ENCODE results near the gene DIS3L. TPM values are rescaled to one million over a fixed set of nuclear protein-coding genes. Genes with fewer than 3 reads are reported as not detected.
A peak's percentile ranks its signal among the peaks of the same experiment; 100 is the strongest.

The DIS3L gene
- total RNA-seq, 1 donor, result 40.5 TPM

DNA sequence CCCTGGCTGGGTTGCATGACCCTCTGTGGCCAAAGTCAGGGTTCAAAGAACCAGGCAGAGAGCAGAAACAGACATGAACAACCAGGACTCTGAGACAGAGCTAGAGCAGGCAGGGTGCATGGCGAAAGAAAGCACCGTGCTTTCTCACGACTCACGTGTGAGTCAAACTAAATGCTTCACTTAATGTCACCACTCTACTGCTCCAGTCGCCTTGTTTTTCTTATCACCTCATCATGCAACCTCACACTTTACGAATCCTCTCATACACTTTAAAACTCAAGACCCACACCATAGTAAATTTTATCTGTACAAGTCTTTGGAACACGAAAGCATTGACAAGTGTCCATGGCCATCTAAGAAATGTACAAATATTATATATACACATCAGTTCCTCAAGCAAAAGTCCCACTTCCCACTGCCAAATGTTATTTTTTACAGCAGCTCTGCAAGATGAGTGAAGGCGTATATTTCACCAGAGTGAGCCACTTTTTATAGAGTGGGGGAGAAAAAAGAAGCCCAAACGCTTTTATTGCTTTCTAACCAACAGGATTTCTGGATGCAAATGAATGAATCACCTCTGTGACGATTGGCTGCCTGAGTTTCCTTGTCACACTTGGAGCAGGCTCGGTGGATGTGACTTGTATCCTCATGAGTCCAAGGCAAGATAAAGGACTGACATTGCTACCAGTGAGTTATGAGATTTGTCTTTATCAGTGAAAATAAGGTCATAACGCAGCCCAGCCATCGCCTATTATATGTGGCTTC, 23.9 kb upstream of the DIS3L start:
- Histone ChIP-seq H3K4me2 (ENCODE audit: insufficient read depth, low read length) (peak overlapping the region; percentile 45), H3K27me3 (ENCODE audit: insufficient read depth, low read length) (no peaks in the 10 kb centered on the region), H3K4me1 (ENCODE audit: insufficient read depth, low read length) (peaks cover 10% of the 10 kb centered on the region), H3K27ac (ENCODE audit: low read depth, low read length) (peak overlapping the region; percentile 49), H3K79me2 (ENCODE audit: insufficient read depth, low read length) (no peaks in the 10 kb centered on the region), H4K20me1 (ENCODE audit: insufficient read depth, low read length) (no peaks in the 10 kb centered on the region), H3K9me3 (ENCODE audit: low read depth, low read length) (no peaks in the 10 kb centered on the region), H3K36me3 (ENCODE audit: insufficient read depth, low read length) (no peaks in the 10 kb centered on the region), H2AFZ (ENCODE audit: low read length) (peak overlapping the region; percentile 18), H3K4me3 (ENCODE audit: insufficient read depth, low read length) (no peak overlapping the region)
- peak; percentile 88 for DNase-seq (ENCODE audit: insufficient read length, low spot score, missing footprints)
- TF ChIP-seq, protein P1, sequence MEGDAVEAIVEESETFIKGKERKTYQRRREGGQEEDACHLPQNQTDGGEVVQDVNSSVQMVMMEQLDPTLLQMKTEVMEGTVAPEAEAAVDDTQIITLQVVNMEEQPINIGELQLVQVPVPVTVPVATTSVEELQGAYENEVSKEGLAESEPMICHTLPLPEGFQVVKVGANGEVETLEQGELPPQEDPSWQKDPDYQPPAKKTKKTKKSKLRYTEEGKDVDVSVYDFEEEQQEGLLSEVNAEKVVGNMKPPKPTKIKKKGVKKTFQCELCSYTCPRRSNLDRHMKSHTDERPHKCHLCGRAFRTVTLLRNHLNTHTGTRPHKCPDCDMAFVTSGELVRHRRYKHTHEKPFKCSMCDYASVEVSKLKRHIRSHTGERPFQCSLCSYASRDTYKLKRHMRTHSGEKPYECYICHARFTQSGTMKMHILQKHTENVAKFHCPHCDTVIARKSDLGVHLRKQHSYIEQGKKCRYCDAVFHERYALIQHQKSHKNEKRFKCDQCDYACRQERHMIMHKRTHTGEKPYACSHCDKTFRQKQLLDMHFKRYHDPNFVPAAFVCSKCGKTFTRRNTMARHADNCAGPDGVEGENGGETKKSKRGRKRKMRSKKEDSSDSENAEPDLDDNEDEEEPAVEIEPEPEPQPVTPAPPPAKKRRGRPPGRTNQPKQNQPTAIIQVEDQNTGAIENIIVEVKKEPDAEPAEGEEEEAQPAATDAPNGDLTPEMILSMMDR (IDR thresholded peaks at IDR 0.05; ENCODE audit: extremely low read depth, low read depth, low read length), result no peak

DNA sequence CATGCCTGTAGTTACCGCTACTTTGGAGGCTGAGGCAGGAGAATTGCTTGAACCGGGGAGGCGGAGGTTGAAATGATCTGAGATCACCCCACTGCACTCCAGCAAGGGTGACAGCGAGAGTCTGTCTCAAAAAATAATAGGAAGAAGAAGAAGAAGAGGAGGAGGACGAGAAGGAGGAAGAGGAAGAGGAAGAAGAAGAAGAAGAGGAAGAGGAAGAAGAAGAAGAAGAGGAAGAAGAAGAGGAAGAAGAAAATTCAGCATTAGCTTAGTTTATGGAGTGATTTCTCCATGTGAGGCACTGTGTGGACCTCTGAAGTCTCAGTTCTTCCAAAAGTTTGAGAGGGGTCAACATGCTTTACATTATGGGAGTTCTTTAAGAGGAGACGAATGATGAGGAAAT, 22.4 kb upstream of the DIS3L start:
- TF ChIP-seq, protein P1 (IDR thresholded peaks at IDR 0.05; ENCODE audit: extremely low read depth, low read depth, low read length), result no peak
- no peak overlapping the region for H3K4me2 ChIP-seq (ENCODE audit: insufficient read depth, low read length)
- no peaks in the 10 kb centered on the region for H4K20me1 ChIP-seq (ENCODE audit: insufficient read depth, low read length)
- H3K9me3 ChIP-seq (ENCODE audit: low read depth, low read length), result no peaks in the 10 kb centered on the region
- no peaks in the 10 kb centered on the region for H3K79me2 ChIP-seq (ENCODE audit: insufficient read depth, low read length)
- no peak overlapping the region for H3K27ac ChIP-seq (ENCODE audit: low read depth, low read length)
- H3K27me3 ChIP-seq (ENCODE audit: insufficient read depth, low read length), result no peaks in the 10 kb centered on the region
- no peak for DNase-seq (ENCODE audit: insufficient read length, low spot score, missing footprints)
- H3K36me3 ChIP-seq (ENCODE audit: insufficient read depth, low read length), result no peaks in the 10 kb centered on the region
- no peak overlapping the region for H3K4me3 ChIP-seq (ENCODE audit: insufficient read depth, low read length)
- H3K4me1 ChIP-seq (ENCODE audit: insufficient read depth, low read length), result peaks cover 10% of the 10 kb centered on the region
- H2AFZ ChIP-seq (ENCODE audit: low read length), result no peak overlapping the region

DNA sequence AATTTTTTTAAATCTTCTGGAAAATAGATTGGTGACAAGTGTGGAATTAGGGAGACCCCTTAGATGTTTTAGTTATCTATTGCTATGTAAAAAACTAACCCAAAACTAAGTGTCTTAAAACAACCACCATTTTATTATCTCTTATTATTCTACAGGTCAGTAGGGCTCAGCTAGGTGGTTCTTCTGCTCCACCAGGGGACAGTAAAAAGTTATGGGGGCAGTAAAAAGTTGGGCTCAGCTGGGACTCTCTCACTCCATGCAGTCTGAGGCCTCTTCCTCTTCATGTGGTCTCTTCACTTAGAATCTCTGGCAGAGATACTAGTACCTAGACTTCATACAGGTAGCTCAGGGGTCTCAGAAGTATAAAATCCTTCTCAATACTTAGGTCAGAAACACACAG, 18.0 kb upstream of the DIS3L start:
- no peaks in the 10 kb centered on the region for H4K20me1 ChIP-seq (ENCODE audit: insufficient read depth, low read length)
- H3K27me3 ChIP-seq (ENCODE audit: insufficient read depth, low read length), result peaks cover 14% of the 10 kb centered on the region
- no peak overlapping the region for H2AFZ ChIP-seq (ENCODE audit: low read length)
- no peaks in the 10 kb centered on the region for H3K4me1 ChIP-seq (ENCODE audit: insufficient read depth, low read length)
- no peak overlapping the region for H3K27ac ChIP-seq (ENCODE audit: low read depth, low read length)
- no peaks in the 10 kb centered on the region for H3K79me2 ChIP-seq (ENCODE audit: insufficient read depth, low read length)
- no peak overlapping the region for H3K4me2 ChIP-seq (ENCODE audit: insufficient read depth, low read length)
- TF ChIP-seq, protein P1 (IDR thresholded peaks at IDR 0.05; ENCODE audit: extremely low read depth, low read depth, low read length), result no peak
- no peaks in the 10 kb centered on the region for H3K9me3 ChIP-seq (ENCODE audit: low read depth, low read length)
- H3K4me3 ChIP-seq (ENCODE audit: insufficient read depth, low read length), result no peak overlapping the region
- H3K36me3 ChIP-seq (ENCODE audit: insufficient read depth, low read length), result no peaks in the 10 kb centered on the region
- no peak for DNase-seq (ENCODE audit: insufficient read length, low spot score, missing footprints)

DNA sequence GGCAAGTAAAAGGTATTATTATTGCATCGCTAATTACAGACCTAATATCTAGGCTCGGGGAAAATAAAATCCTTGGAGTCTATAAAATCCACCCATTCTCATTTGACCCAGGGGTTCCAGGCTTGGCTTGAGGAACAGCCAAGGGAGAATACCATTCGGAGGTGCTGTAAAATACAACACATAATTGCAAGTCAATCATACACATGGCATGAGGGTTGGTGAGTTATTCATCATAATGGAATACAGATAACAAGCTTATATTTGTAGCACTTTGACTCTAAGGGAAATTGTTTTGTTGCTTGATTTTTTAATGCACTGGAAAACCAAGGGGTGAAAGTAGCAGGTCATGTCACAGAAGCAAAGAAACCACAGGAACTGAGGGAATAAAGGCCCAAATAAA, 16.8 kb upstream of the DIS3L start:
- no peak for DNase-seq (ENCODE audit: insufficient read length, low spot score, missing footprints)
- Histone ChIP-seq H3K4me3 (ENCODE audit: insufficient read depth, low read length) (no peak overlapping the region), H3K79me2 (ENCODE audit: insufficient read depth, low read length) (no peaks in the 10 kb centered on the region), H3K27ac (ENCODE audit: low read depth, low read length) (no peak overlapping the region), H3K4me1 (ENCODE audit: insufficient read depth, low read length) (no peaks in the 10 kb centered on the region), H3K36me3 (ENCODE audit: insufficient read depth, low read length) (no peaks in the 10 kb centered on the region), H3K27me3 (ENCODE audit: insufficient read depth, low read length) (peaks cover 21% of the 10 kb centered on the region), H4K20me1 (ENCODE audit: insufficient read depth, low read length) (no peaks in the 10 kb centered on the region), H3K4me2 (ENCODE audit: insufficient read depth, low read length) (no peak overlapping the region), H3K9me3 (ENCODE audit: low read depth, low read length) (no peaks in the 10 kb centered on the region), H2AFZ (ENCODE audit: low read length) (no peak overlapping the region)
- TF ChIP-seq, protein P1 (IDR thresholded peaks at IDR 0.05; ENCODE audit: extremely low read depth, low read depth, low read length), result no peak

All from osteoblast (primary cell).